WERI-Rb-1 (cell line): ENCODE measurements around the gene GOLT1A.

Source experiments
- DNase-seq: peaks from one replicate; pipeline ENCODE4 v3.0.0-alpha.2; 2020
- H3K27ac ChIP-seq: fragments of 250-450 bp; sonication (Bioruptor Pico); 2 replicates; pipeline ENCODE4 v1.5.1; 2020; ENCODE audit warnings: mild to moderate bottlenecking, moderate library complexity
- H3K27me3 ChIP-seq: fragments of 250-450 bp; sonication (Bioruptor Pico); 2 replicates; pipeline ENCODE4 v1.5.1; 2021; ENCODE audit warnings: mild to moderate bottlenecking, low read depth, moderate library complexity; ENCODE audit not compliant: insufficient read depth, severe bottlenecking
- H3K36me3 ChIP-seq: fragments of 250-450 bp; sonication (Bioruptor Pico); 2 replicates; pipeline ENCODE4 v1.5.1; 2020; ENCODE audit warnings: mild to moderate bottlenecking, moderate library complexity
- H3K4me3 ChIP-seq: 2 replicates; pipeline ENCODE4 v1.5.1; 2011; ENCODE audit warnings: low read depth, mild to moderate bottlenecking, control low read depth, low read length
- H3K9me3 ChIP-seq: fragments of 250-450 bp; sonication (Bioruptor Pico); 2 replicates; pipeline ENCODE4 v1.5.1; 2021; ENCODE audit warnings: mild to moderate bottlenecking, moderate library complexity; ENCODE audit not compliant: severe bottlenecking
- TF ChIP-seq, protein P1 (sequence below): IDR thresholded peaks from 2 replicates; pipeline ENCODE4 v1.5.1; 2011; ENCODE audit warnings: low read depth, mild to moderate bottlenecking, control low read depth, inconsistent platforms, low read length

GOLT1A gene, protein sequence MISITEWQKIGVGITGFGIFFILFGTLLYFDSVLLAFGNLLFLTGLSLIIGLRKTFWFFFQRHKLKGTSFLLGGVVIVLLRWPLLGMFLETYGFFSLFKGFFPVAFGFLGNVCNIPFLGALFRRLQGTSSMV

DNA sequence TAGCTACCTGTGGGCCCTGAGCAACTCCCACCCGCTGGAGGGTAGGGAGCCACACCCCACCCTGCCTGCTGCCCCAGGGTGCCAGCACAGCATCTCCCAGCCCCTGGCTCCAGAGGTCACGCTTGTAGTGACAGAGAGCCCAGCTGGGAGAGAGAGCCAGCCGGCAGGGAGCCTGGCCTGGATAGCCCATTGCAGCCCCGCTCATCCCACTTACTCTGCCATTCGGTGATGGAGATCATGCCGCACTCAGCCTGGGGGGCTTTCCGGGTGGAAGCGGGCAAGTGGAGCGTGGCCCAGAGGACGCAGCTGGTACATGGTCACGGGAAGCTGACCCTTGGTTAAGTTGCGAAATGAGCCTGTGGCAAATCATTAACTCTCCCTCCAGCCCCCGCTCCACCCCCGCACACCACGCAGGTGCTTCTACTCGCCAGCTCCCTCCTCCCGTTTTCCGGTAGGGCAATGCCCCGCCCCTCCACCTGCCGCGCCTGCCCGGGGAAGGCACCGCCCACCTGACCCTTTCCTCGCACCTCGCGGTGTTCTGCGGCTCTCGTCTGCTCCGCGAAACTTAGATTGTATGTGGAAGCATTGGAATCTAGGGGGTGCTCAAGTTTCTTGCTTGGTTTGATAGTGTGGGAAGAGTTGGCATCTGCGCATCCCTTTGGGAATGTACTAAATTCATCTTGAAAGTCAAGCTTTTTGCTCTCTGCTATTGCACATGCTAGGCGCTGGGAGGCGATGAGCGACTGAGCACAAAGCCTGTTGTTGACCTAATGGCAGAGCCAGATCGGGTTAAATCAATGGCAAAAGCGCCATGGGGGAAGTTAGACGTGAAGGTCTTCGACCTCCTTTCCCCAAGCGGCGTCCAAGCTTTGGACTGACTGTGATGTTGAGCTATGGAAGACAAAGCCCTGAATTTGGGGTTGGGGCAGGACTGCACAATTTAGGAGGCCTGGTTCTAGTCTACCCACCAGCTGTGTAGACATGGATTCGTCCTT lies at the start of gene GOLT1A:
Gene GOLT1A (minus strand): TSS at position 321 of the 995 bp plus-strand sequence. CDS start 82 bp downstream, at position 239.
- Histone ChIP-seq H3K36me3 (no peaks in the 10 kb centered on the region), H3K27me3 (no peaks in the 10 kb centered on the region), H3K4me3 (peak within 1 kb of the TSS; percentile 25), H3K9me3 (no peaks in the 10 kb centered on the region), H3K27ac (peak within 1 kb of the TSS; percentile 6)
- TF ChIP-seq, protein P1, sequence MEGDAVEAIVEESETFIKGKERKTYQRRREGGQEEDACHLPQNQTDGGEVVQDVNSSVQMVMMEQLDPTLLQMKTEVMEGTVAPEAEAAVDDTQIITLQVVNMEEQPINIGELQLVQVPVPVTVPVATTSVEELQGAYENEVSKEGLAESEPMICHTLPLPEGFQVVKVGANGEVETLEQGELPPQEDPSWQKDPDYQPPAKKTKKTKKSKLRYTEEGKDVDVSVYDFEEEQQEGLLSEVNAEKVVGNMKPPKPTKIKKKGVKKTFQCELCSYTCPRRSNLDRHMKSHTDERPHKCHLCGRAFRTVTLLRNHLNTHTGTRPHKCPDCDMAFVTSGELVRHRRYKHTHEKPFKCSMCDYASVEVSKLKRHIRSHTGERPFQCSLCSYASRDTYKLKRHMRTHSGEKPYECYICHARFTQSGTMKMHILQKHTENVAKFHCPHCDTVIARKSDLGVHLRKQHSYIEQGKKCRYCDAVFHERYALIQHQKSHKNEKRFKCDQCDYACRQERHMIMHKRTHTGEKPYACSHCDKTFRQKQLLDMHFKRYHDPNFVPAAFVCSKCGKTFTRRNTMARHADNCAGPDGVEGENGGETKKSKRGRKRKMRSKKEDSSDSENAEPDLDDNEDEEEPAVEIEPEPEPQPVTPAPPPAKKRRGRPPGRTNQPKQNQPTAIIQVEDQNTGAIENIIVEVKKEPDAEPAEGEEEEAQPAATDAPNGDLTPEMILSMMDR, result peak; percentile 91
- DNase-seq, result peak; percentile 87

DNA sequence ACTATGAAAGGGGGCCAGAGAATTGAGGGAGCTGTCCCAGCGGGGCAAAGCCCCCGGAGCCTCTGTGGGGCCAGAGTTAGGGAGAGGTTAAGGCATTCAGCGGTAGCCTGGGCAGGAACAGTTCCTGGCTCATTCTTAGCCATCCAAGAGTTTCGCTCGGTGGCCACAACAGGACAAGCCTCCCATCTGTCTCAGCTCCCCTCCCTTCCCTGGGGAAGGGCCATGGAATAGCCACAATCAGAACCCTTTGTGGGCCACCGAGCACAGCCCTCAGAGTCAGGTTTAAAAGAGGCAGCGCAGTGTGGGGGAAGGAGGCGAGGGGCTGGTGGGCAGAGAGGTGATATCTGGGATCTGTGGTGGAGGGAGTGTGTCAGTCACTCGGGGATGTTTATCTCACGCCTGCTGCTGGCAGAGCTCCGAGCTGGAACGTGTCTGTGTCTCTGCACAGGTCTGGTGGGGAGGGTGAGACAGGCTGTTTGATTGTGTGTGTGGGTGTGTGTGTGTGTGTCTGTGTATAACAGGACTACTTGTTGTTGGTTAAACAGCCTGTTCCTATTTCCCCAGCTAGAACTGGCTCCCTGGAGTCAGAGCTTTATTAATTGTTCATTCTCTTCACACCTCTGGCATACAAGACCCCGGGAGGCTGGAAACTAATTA lies 49.6 kb upstream of the GOLT1A start:
- Histone ChIP-seq H3K27ac (no peak overlapping the region), H3K4me3 (no peak overlapping the region), H3K36me3 (peaks cover 7% of the 10 kb centered on the region), H3K27me3 (no peaks in the 10 kb centered on the region), H3K9me3 (no peaks in the 10 kb centered on the region)
- TF ChIP-seq, protein P1, result no peak
- DNase-seq, result no peak

DNA sequence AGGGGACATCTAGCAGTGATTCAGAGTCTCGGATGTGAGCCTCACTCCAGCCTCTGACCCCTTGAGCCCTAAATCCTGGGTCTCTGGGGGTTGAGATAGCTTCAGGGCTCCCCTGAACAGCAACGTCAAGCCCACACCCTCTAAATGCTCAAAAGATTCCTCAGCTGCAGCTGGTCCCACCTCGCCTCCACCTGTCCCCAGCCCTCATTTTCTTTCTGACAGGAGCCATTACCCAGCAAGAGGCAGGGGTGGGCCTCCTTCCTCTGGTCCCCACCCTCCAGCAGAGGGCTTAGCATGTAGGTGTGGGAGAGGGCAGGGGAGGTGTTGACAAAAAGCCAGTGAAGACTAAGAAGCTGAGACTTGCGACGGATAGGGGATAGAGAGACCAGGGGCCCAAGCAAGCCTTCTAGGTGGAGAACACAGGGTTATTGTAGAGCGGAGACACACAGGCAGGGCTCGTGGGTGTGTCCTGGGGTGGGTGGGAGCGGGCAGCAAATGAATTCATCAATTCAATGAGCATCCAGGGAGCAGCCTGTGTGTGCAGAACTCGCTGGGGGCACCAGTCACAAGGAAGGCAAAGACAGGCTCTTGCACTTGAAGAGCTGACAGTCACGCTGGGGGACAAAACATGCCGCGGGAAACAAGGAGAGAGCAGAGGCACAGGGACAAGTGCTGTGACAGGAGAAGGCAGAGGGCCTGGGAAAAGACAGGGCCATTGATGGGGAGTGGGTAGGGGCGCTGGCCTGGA lies 48.9 kb upstream of the GOLT1A start:
- TF ChIP-seq, protein P1, result no peak
- no peak for DNase-seq
- Histone ChIP-seq H3K4me3 (no peak overlapping the region), H3K27ac (no peak overlapping the region), H3K27me3 (no peaks in the 10 kb centered on the region), H3K9me3 (no peaks in the 10 kb centered on the region), H3K36me3 (peaks cover 7% of the 10 kb centered on the region)

DNA sequence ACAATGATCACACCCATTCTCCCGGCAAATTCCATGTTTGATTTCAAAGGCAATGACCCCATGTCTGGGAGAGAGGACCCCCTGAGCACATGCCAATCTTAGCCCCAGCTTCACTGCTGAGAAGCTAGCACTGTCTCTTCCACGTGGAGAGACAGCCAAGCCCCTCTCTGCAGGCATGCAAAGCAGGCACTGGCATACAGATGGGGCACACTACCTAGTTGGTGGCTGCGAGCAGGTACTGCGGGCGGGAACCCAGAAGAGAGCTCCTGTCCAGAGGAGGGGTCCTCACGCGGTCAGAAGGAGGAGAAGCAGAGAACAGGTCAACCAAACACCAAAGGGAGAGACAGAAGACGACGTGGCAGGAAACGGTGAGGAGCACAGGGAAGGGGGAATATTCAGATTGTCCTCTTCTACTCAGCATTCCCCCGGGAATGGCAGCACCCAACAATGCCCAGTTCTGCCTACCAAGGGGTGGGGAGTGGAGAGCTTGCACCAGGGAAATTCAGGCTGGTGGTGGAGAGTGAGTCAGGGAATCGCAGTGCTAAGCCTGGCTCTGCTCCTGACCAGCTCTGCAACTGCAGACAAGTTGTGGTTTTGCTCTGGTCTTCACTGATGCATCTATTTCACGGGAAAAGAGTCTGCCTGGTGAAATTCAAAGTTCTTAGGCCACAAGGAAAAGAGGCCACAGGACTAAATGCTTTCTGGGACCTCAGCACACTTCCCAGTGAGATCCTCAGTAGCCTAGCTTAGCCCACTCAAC lies 48.1 kb upstream of the GOLT1A start:
- Histone ChIP-seq H3K4me3 (no peak overlapping the region), H3K27me3 (no peaks in the 10 kb centered on the region), H3K27ac (no peak overlapping the region), H3K36me3 (peaks cover 4% of the 10 kb centered on the region), H3K9me3 (no peaks in the 10 kb centered on the region)
- DNase-seq, result no peak
- TF ChIP-seq, protein P1, result no peak

DNA sequence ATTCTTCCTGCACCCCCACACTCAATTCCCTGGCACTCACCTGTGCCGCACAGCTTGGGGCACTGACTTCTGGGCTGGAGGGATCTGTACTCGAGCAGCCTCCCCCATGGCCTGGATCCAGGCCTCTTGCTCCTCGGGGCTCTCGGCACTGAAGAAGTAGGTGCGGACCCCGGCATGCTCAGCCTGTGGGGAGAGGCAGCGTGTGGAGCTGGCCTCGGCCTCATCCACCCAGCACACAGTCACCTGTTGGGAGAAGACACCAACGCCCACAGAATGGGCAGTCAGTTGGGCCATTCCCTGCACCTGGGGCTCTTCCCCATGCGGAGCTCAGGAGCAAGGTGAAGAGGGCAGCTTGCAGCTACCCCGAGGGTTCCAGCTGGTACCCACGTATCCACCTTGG lies 47.5 kb upstream of the GOLT1A start:
- no peak for DNase-seq
- Histone ChIP-seq H3K9me3 (no peaks in the 10 kb centered on the region), H3K4me3 (no peak overlapping the region), H3K36me3 (peaks cover 3% of the 10 kb centered on the region; the same call in 1 of the 2 replicates), H3K27ac (no peak overlapping the region), H3K27me3 (no peaks in the 10 kb centered on the region)
- TF ChIP-seq, protein P1, result no peak
